K562 treated with DMSO at 1 percent for 48 hours (cell line): Measurements from ENCODE around the gene SMCO2. TPM values are rescaled to one million over a fixed set of nuclear protein-coding genes. Genes with fewer than 3 reads are reported as not detected.

Experiments used
- total RNA-seq: library from RNA; unstranded; fragments of 300-600 nt; gene quantifications from 2 replicates; pipeline ENCODE4 v1.2.3, GENCODE V29; 2022; ENCODE audit warnings: low replicate concordance; ENCODE audit errors: extremely low read depth

The SMCO2 gene
- total RNA-seq, result not detected in 2 replicates

DNA sequence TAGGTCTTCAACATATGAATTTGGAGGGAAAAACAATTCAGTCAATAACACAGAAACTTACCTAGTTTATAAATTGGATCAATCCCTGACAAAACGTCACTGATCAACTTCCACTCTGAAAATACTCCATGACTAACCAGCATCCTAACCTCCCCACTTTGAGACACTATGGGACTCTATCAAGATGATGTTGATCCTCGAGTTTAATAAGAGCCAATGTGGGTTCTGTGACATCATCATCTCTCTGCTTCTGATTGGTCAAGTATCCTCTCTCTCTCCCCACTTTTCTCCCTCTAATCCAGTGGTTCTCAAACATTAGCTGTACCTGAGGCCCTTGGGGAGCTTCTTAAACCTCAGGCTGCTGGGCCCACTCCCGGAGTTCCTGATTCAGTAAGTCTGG, at the start of gene SMCO2:
TSS of gene SMCO2 (plus strand) at position 301 of the 400 bp plus-strand sequence. CDS start 23,896 bp downstream, outside the sequence.

DNA sequence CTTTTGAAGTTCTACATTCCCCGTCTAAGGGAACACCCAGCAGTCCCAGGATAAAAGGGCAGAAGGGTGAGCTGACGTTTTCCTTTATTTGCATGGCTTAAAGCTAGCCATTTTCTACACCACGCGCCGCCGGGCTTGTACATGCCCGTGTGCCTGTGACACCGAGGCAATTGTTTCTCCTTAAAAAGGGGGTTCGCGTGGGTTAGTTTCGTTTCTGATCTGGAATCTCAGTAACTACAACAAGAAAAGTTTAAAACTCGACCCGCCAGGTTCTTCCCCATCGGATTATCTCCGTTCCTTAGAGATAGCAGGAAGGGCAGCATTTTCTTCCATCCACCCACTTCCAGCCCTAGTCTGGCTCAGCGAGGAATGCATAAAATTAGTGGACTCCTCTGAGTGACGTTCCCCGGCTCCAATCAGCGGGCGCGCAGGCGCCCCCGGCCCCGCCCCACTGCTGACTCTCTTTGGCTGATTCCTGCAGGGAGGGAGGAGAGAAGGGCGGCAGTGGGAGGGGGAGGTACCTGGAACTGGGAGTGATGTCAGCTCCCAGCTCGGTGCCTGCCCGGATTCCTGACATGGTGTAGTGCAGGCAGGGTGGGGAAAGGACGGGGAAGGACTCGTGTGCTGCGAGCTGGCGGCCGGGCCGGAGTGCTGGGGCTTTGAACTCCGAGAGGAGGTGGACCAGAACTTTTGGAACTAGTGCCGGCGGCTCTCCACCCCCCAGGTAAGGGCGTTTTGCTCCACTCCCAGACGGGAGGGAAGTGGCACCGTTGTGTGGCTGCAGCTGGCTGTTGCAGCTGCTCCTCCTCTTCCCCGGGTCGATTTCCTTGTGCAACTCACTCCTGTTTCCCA, 77.3 kb downstream of the SMCO2 start, which contains the start of gene PPFIBP1:
TSS of gene PPFIBP1 (plus strand) at position 565 of the 852 bp plus-strand sequence. CDS start 109,191 bp downstream, outside the sequence.

Other genes starting within 250 kb of the SMCO2 start
- gene STK38L, start 202.4 kb upstream of the SMCO2 start, total RNA-seq, result not detected in 2 replicates
- gene BMAL2, start 113.9 kb upstream of the SMCO2 start, total RNA-seq, result not detected in 2 replicates
- not detected in 2 replicates for gene PPFIBP1, start 77.5 kb downstream of the SMCO2 start, total RNA-seq
- gene REP15, start 249.7 kb downstream of the SMCO2 start, total RNA-seq, result not detected in 2 replicates